ENCODE results near the gene PRPF40B.

PRPF40B gene

GRCh38 chr12:49661746-49662145 is 38.4 kb downstream of the PRPF40B start:
- no peak for DNase-seq

- DNase-seq, result peak; percentile 49
These were observed 39.9 kb downstream of the PRPF40B start for GRCh38 chr12:49662998-49663843.

GRCh38 chr12:49664167-49664566 is 40.8 kb downstream of the PRPF40B start:
- DNase-seq, result no peak

GRCh38 chr12:49664591-49665239 is 41.4 kb downstream of the PRPF40B start:
- no peak for DNase-seq

GRCh38 chr12:49665384-49665783 is 42.0 kb downstream of the PRPF40B start:
- no peak for DNase-seq

- DNase-seq, result no peak
These were observed 42.8 kb downstream of the PRPF40B start for GRCh38 chr12:49666176-49666575.

GRCh38 chr12:49667325-49668090 is 44.1 kb downstream of the PRPF40B start:
- no peak for DNase-seq

- DNase-seq, result no peak
These were observed 46.4 kb downstream of the PRPF40B start for GRCh38 chr12:49669796-49670195.

- DNase-seq, result peak; percentile 46
These were observed 47.8 kb downstream of the PRPF40B start for GRCh38 chr12:49671031-49671765.

- no peak for DNase-seq
These were observed 49.2 kb downstream of the PRPF40B start for GRCh38 chr12:49672301-49673217.

- no peak for DNase-seq
These were observed 50.3 kb downstream of the PRPF40B start for GRCh38 chr12:49673446-49674317.

GRCh38 chr12:49674318-49674981 is 51.1 kb downstream of the PRPF40B start:
- no peak for DNase-seq

GRCh38 chr12:49675137-49675536 is 51.8 kb downstream of the PRPF40B start:
- DNase-seq, result no peak

GRCh38 chr12:49678711-49679110 is 55.4 kb downstream of the PRPF40B start:
- no peak for DNase-seq

GRCh38 chr12:49680075-49680474 is 56.7 kb downstream of the PRPF40B start:
- no peak for DNase-seq

- no peak for DNase-seq
These were observed 60.4 kb downstream of the PRPF40B start for GRCh38 chr12:49683599-49684309.

- no peak for DNase-seq
These were observed 61.0 kb downstream of the PRPF40B start for GRCh38 chr12:49684310-49684854.

GRCh38 chr12:49687941-49688340 is 64.6 kb downstream of the PRPF40B start:
- no peak for DNase-seq

- DNase-seq, result no peak
These were observed 65.9 kb downstream of the PRPF40B start for GRCh38 chr12:49689237-49689636.

Measured in stimulated activated CD4-positive, alpha-beta T cell treated with anti-CD3 and anti-CD28 coated beads, Interleukin-12 subunit alpha, Interleukin-12 subunit beta, amount 100 ng/mL, for 4 hours (primary cell).